Stimulated activated CD4-positive, alpha-beta T cell treated with anti-CD3 and anti-CD28 coated beads, Interleukin-1b, Interleukin-23, amount 100 ng/mL, for 4 hours (primary cell): Measurements from ENCODE around the gene TNRC6B.
"Not testable (repeated sequence)": the region's sequence is repeated elsewhere in the genome, so short reads cannot be mapped to it uniquely, and the experiment has no call there.

ENCODE experiments used
- DNase-seq, 2 donors: peaks; one replicate each; pipeline ENCODE4 v3.0.0-alpha.2; 2020; ENCODE audit warnings: low read depth in 2 of 2

The TNRC6B gene

DNA sequence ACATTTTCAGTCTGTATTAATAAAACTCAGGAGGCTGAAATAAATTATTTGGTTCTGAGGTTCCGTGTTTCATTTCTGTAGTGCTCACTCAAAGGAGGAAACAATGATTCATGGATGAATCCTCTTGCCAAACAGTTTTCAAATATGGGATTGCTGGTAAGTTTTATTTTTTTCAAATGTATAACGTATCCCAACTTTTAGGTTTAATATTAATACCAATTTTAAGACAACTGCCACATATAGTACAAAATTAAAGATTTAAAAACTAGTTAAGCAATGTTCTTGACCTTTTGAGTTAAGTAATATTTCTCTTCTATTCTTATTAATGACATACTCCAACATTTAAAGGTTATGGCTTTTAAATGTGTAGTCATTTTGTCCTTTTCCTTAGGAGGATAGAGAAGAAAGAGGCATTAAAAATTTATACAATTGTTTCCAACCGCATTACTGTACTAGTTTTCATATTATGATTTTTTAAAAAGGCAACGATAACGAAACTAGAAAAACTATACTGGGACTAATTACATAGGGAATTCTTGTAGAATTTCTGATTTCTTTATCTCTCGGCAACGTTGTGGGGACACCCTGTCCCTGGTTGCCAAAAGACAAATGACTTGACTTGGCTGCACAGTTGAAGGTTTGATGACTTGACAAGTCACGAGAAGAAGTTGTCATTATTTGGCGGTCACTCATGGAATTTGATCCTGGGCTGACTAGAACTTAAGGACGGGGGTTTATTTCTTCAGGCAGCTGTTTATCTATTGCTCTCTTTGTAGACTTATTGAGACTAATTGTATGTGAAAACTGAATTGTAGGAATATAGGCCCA, 99.5 kb downstream of the TNRC6B start:
- no peak for DNase-seq

DNA sequence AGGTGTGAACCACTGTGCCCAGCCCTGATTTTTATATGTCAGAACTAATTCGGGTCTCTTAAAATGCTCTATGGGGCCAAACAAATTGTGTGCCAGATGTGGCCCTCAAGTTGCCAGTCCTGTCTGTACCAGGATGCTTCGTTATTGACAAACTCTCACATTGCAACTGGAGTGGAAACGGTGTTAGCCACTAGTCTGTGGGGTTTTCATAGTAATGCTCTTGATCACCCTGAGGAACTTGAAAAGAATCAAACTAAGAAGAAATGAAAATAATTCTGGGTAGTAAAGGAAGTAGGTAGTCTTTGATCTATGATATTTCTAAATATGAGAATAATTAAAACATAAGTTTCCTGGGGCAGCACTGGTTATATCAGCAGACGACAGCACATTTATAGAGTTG, 101.3 kb downstream of the TNRC6B start:
- no peak for DNase-seq

DNA sequence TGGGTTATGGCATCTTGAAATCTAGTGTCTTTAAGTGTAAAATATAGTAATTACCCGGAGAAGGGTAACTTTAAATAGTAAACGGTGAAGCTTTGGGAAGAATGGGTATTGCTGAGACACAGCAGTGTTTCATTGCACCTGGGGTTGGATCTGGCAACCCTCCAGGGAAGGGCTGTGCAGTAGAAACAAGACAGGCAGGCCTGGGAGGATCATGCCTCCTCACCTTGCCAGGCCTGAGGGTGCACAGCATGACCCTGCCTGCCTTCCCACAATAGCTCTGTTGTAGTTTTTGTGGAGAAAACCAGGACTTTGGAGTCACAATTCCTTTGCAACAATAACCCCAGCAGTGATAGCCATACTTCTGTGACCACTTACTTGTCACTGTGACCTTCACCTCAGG, 104.0 kb downstream of the TNRC6B start:
- no peak for DNase-seq

DNA sequence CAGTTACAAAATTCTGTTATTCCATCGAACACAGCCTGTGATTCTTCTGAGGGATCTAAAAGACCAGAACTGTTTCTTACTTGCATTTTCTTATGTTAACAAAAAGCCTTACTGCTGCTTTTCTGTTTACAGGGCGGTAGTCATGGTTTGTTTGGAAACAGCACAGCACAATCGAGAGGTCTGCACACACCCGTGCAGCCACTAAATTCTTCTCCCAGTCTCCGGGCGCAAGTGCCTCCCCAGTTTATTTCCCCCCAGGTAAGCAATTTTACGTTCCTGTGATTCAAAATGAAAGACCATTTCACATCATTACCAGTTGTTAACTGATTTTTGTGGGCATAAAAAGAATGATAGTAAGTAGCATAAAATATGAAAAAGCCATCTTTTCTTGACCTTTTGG, 107.8 kb downstream of the TNRC6B start:
- DNase-seq = no peak

DNA sequence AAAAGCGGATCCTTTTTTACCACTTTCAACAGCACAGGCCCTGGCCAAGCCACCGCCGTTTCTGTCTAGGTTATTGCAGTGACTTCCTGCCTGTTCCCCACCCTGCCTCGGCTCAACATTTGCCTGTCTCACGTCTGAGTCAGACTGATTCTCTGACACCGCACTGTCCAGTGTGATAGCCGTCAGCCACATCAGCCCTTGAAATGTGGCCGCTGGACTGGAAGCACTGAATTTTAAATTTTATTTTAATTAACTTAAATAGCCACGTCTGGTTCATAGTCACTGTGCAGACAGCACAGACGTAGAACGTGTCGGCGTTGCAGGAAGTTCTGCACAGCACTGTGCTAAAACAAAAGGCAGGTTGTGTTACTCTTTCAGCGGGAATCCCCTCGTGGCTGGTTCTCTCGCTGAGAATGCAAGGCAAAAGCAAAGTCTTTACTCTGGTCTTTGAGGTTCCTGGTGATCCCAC, 112.3 kb downstream of the TNRC6B start:
- peak; percentile 45 to 46 for DNase-seq

DNA sequence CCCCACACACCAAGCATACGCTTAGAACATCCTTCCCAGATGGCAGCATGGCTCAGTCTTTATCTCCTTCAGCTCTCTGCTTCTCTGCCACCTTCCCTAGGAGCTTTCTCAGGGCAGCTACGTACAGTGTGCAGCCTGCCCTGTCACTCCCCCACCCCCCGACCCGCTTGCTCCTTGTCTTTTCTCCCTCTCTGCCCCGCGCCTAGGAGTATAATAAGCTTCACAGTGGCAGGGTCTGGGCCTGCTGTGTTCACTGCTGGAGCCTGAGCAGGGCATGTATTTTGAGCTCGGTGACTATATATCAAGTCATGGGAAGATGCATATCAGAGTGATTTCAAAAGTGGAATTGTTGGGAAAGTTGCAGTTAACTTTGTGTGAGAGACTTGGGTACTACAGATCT, 112.8 kb downstream of the TNRC6B start:
- DNase-seq = peak in 1 of 2 donors; percentile 4

DNA sequence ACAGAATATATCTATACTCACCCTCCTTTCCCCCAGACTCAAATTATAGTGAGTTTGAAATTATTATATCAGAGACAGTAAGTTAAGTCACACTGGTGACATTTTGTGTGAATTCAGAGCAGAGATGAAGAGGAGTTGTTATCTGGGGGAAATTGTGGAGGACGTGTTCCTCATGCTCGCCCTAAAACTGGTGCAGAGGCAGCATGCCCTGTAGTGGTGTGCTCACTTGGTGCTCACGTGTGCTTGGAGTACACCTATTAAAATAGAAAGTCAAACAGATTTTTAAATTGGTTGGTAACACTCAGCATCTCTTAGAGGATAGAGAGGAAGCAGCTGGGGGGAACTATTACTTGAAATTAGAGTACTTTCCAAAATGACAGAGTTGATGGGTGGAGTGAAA, 117.0 kb downstream of the TNRC6B start:
- no peak for DNase-seq

DNA sequence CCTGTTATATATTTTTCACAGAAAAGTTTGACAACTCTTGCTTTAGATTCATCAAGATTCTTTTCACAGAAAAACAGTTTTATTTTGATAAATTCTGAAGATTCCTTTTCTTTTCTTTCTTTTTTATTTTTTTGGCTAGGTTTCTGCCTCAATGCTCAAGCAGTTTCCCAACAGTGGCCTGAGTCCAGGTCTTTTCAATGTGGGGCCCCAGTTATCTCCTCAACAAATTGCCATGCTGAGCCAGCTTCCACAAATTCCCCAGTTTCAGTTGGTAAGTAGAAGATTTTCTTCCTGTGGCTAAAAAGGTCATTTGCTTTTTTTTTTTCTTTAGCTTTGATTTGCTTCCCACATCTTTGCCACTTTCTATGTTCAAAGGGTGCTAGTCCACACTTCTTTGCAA, 122.6 kb downstream of the TNRC6B start:
- no peak for DNase-seq

DNA sequence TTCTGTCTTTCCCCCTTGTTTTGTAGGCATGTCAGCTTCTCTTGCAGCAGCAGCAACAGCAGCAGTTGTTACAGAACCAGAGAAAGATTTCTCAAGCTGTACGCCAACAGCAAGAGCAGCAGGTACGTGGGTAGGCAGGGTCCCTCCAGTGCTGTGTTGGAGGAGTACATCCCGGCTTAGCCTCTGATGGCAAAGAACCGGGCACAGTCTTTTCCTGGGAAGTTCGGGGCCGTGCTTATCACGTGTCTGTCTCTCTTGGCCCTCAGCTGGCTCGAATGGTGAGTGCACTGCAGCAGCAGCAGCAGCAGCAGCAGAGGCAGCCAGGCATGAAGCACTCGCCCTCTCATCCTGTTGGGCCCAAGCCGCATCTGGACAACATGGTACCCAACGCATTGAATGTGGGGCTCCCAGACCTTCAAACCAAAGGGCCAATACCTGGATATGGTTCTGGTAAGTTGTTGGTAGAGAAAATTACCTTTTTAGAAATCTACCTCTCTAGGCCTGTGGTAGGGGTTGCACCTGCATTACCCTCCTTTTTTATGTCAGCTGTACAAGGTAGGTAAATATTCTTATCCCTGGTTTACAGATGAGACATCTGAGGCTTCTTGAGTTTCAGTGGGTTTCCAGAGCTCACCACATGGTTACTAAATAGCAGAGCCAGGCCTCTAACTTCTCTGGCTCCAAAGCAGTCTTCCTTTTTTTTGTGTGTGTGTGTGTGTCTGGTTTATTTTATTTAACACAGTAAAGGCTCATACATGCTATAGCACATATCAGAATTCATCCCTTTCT, 123.4 kb downstream of the TNRC6B start:
- DNase-seq = no peak

DNA sequence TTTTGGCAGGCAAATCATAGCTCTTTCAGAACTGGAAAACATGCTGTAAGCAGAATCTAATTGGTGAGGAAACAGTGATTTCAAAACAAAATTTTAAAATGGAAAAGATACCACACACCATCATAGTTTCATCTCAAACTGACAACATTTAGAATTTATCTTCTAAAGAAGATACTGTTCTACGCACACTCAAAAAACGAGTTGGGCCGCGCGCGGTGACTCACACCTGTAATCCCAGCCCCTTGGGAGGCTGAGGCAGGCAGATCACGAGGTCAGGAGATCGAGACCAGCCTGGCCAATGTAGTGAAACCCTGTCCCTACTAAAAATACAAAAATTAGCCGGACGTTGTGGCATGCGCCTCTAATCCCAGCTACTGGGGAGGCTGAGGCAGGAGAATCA, 124.4 kb downstream of the TNRC6B start:
- DNase-seq = no peak

DNA sequence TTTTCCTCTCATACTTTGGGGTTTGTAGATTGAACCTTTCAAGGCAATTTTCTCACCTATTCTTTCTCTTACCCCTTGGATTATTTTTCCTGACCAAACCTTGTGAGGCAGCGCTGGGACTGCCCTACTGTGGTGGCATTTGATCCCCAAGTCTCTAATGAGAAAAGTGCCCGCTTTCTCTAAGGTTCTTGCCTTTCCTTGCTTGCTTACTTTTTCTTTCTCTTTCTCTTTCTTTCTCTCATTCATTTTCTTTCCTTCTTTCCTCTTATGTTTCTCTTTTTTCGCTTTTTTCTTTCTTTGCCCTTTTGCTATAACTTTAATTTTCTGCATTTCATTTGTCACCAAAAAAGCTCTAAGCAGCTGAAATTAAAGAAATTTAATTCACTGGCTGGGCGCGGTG, 127.9 kb downstream of the TNRC6B start:
- no peak for DNase-seq

DNA sequence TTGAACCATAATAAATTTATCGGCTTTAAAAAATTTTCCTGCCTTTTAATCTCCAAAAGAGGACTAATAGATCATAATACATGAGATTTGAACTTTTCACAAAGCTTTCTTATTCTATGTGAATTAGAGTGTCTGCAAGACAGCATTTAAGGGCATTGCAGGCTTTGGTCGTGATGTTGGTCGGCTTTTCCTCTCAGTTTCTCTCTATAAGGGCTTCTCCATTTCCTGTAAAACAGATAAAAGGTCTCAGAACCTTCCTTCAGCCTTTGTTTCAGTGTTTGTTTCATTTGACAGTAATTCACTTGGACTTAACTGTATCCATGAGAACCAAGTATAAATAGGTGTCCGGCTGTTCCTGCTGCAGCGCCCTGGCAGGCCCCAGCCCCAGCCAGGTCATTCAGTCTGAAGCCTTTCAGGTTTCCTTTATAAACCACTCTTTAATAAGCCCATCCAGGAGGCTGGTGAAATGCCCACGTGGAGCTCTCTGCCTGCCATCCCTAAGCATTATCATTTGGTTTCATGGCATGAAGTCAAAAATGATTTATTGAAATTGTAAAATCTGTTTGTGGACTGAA, 131.4 kb downstream of the TNRC6B start:
- no peak for DNase-seq

DNA sequence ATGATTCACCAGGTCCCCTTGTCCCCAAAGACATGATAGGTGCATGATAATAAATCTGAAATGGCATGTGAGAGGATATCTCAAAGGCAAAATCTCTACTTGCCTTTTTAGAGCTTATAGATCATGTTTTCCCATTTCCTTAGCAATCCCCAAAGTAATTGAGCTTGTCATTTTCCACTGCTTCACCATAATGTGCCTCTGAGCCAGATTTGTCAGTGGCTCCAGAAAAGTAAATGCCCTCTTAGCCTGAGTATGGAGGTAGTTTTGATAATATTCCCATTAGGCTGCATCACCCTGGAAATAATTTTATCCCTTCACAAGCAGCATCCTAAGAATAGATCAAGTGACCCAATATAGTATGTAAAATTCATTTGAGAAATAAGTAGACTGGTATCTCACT, 131.9 kb downstream of the TNRC6B start:
- no peak for DNase-seq

DNA sequence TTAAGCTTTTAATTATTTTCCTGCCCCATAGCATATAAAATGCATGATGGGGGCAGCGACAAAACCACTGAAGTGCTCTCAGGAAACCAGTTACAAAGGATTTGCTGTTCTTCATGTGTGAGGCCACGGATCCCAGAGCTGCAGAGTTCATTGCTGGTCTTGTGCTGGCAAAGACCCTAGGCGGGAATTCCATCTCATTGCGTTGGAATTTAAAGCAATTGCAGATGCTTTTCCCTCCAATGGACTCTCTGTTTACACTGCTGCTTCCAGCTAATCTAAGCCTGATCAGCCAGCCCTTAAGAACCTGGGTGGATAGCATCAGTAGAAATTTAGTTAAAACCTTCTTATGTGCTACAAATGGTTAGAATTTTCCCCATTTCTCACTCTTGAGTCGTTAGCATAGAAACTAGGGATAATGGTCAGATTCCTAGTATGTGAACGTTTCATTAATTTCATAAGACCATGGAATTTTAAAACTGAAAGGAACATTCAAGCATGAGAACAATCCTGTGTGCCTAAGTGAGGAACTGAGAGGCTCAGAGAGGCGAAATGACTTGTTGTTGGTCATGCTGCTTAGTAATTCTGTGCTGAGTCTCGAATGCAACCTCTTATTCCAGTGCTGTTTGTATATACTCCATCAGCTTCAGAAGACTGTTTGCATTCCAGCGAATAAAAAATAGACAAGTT, 132.5 kb downstream of the TNRC6B start:
- DNase-seq = no peak

DNA sequence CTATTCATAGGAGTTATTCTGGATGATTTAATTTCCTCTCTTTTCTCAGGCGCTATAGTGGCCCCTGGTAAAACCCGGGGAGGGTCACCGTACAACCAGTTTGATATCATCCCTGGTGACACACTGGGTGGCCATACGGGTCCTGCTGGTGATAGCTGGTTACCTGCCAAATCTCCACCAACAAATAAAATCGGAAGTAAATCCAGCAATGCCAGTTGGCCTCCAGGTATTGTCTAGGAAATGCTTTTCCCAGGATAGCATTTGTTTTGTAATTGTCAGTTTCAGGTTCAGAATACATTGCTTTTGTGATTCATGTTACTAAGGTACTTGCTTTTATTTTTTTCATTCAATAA, 133.0 kb downstream of the TNRC6B start:
- no peak for DNase-seq

DNA sequence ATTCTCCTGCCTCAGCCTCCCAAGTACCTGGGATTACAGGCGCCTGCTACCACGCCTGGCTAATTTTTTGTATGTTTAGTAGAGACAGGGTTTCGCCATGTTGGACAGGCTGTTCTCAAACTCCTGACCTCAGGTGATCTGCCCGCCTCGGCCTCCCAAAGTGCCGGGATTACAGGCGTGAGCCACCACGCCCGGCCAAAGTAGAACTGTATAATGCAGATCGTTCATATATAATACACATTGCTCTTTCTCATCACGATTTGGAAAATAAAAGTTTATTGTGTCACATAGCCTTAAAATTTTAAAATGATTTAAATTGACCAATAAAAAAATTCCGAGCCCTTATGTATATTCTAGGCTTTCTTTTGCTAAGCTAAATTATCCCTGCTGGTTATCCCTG, 133.9 kb downstream of the TNRC6B start:
- DNase-seq = not testable (repeated sequence)

DNA sequence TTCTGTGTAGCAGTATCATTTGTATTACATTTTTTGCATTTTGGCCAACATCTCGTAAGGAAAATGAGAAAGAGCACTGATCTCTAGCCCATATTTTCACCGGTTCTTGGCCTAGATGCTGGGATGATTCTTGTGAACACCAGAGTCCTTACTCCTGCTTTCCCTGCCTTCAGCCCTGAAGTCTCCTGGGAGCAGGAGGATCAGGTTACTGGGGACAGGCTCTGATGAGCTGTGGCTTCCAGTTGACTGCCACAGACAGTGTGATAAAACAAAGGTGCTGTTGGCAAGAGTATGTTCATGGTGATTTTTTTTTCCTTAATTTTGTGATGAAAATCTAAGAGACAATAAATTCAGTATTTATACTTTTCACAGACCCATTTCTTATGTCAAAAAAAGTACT, 134.3 kb downstream of the TNRC6B start:
- no peak for DNase-seq

DNA sequence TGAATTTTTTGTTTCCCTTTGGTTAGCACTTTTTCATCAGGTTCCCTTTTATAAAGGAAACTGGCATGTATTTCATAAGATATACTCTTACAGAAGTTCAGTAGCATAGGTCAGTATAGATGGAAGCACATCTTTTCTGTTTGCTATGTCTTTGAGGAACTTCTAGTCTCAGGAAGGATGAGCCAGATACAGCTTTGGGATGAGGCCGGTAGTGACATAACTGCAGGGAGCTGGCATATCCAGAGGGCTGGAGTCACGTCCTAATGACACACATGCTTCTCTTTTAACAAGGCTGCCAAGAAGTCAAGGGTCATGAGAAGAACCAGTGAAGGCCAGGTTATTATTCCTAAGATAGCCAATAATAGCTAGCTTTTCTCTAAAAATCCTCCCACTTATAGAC, 135.3 kb downstream of the TNRC6B start:
- no peak for DNase-seq

DNA sequence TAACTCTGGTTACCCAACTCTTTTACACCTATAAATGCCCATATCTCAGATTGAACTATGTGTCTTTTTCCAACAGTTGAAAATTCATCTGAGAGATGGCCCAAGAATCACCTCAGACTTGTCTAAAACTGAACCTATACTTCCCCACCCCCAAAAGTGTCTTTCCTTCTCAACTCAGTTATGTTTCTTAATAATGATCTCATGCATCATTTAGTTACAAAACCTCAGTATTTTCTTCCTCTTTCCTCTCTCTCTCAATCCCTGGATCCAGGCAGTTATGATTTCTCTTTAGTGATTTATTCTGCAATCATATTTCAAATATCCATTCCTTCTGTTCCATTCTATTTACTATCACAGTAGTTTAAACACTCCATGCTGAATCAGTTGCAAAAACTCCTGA, 136.3 kb downstream of the TNRC6B start:
- no peak for DNase-seq

DNA sequence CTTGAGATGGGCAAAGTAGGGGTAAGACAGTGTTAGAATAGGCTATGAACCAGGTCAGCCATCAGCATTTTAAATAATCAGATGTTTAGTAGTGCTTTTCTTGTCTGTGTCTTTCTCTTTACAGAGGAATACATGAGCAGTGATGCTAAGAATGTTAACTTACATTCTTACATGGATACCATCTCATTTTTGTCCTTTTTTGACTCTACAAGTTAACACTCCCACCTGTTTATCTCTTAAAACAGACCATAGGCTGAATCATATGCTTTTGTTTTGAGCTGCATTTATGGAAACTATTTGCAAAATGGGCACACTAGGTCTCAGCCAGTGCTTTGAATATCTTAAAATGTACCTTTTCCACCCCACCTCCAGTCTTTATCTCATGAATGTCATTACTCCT, 143.0 kb downstream of the TNRC6B start:
- no peak for DNase-seq

DNA sequence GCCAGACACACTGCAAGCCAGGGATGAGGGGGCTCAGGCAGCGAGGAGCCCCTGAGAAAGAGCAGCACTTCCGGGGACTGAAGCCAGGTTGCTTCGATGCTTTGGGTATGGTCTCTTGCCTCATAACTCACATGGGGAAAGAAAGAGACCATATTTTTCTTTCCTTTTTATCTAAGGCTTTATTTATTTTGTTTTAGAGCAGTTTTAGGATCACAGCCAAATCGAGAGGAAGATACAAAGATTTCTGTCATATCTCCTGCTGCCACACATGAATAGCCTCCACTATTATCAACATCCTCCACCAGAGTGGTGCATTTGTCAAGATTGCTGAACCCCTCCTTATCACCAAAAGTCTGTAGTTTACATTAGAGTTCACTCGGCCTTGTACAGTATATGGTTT, 144.3 kb downstream of the TNRC6B start:
- DNase-seq = no peak

DNA sequence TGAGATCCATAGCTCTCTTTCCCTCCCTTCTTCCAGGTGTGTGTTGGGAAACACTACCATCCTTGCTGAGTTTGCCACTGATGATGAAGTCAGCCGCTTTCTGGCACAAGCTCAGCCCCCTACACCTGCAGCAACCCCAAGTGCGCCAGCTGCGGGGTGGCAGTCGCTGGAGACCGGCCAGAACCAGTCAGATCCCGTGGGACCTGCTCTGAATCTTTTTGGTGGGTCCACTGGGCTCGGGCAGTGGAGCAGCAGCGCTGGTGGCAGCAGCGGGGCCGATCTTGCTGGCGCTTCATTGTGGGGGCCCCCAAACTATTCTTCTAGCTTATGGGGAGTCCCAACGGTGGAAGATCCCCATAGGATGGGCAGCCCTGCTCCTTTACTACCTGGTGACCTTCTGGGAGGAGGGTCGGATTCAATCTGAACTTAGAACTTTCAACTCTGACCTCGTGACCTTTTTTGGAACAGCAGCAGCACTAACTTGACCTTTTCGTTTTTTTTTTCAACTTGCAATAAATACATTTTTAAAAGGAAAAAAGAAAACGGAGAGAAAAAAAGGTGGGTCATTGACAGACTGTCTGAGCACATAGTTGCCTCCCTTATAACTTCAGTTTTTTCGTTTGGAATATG, 145.2 kb downstream of the TNRC6B start:
- DNase-seq = no peak
